CD4-positive, CD25-positive, alpha-beta regulatory T cell (primary cell): ENCODE data around the gene SLC25A45. TPM values are rescaled to one million over a fixed set of nuclear protein-coding genes. Genes with fewer than 3 reads are reported as not detected.

Source experiments
- ATAC-seq, 2 donors: fragments of 150-1000 bp; cut with Tn5 transposase; one replicate each; pipeline ENCODE4 v1.10.0; 2021; ENCODE audit warnings: low read depth in 2 of 2, moderate number of reproducible peaks in 2 of 2, moderate library complexity in 1 of 2
- DNase-seq, 3 donors: peaks; one replicate each; pipeline versions ENCODE4 v3.0.0 to v3.0.0-alpha.2; 2012 to 2022; ENCODE audit warnings: mixed read lengths in 1 of 3
- H3K27ac ChIP-seq: one replicate; pipeline ENCODE4 v1.7.0; 2013; ENCODE audit warnings: mild to moderate bottlenecking, low read length; ENCODE audit not compliant: insufficient read depth, poor library complexity, severe bottlenecking
- H3K27me3 ChIP-seq: one replicate; pipeline ENCODE4 v1.7.0; 2013; ENCODE audit warnings: low read length; ENCODE audit not compliant: control insufficient read depth, insufficient read depth
- H3K36me3 ChIP-seq: one replicate; pipeline ENCODE4 v1.7.0; 2013; ENCODE audit warnings: mild to moderate bottlenecking, low read length, moderate library complexity; ENCODE audit not compliant: control insufficient read depth, insufficient read depth
- H3K4me1 ChIP-seq: 2 replicates; pipeline ENCODE4 v1.7.0; 2013; ENCODE audit warnings: mild to moderate bottlenecking, low read length; ENCODE audit not compliant: insufficient read depth, control insufficient read depth, poor library complexity, severe bottlenecking
- H3K4me3 ChIP-seq: one replicate; pipeline ENCODE4 v1.7.0; 2013; ENCODE audit warnings: low read depth, mild to moderate bottlenecking, low read length, moderate library complexity
- H3K9me3 ChIP-seq, 2 experiments: 1 replicate in 1 of 2; 2 replicates in 1 of 2; pipeline ENCODE4 v1.7.0; 2013; ENCODE audit warnings: low read length in 2 of 2, mild to moderate bottlenecking in 1 of 2, moderate library complexity in 1 of 2; ENCODE audit not compliant: control insufficient read depth in 2 of 2
- H3K27ac Mint-ChIP-seq, 3 donors: one replicate each; pipeline ENCODE4 v1.8.0; 2020 to 2022; ENCODE audit warnings: mild to moderate bottlenecking in 3 of 3, mixed read lengths in 3 of 3, moderate library complexity in 2 of 3
- H3K27me3 Mint-ChIP-seq: one replicate; pipeline ENCODE4 v1.8.0; 2022; ENCODE audit warnings: mild to moderate bottlenecking, mixed read lengths
- H3K36me3 Mint-ChIP-seq: one replicate; pipeline ENCODE4 v1.8.0; 2020; ENCODE audit warnings: mixed read lengths
- H3K4me1 Mint-ChIP-seq, 4 donors: one replicate each; pipeline ENCODE4 v1.8.0; 2020 to 2022; ENCODE audit warnings: mixed read lengths in 4 of 4, mild to moderate bottlenecking in 1 of 4
- H3K4me3 Mint-ChIP-seq, 4 donors: one replicate each; pipeline ENCODE4 v1.8.0; 2020 to 2022; ENCODE audit warnings: mild to moderate bottlenecking in 4 of 4, mixed read lengths in 4 of 4, moderate library complexity in 3 of 4
- H3K9me3 Mint-ChIP-seq, 7 donors: one replicate each; pipeline ENCODE4 v1.8.0; 2020 to 2022; ENCODE audit warnings: mixed read lengths in 7 of 7, mild to moderate bottlenecking in 3 of 7, moderate library complexity in 2 of 7
- polyA plus RNA-seq, 4 donors: library from polyadenylated mRNA; unstranded; fragments of 300-500 nt; fragmentation: Illumina TruSeq; gene quantifications; one replicate each; pipeline ENCODE4 v1.2.3, GENCODE V29; 2021
- total RNA-seq: library from RNA; stranded (reverse); gene quantifications from one replicate; pipeline ENCODE4 v1.2.3, GENCODE V29; 2022

The SLC25A45 gene
- total and polyA plus RNA-seq, 5 donors from 2014 or later = 11.1 to 40.3 (median 14.0) TPM

DNA sequence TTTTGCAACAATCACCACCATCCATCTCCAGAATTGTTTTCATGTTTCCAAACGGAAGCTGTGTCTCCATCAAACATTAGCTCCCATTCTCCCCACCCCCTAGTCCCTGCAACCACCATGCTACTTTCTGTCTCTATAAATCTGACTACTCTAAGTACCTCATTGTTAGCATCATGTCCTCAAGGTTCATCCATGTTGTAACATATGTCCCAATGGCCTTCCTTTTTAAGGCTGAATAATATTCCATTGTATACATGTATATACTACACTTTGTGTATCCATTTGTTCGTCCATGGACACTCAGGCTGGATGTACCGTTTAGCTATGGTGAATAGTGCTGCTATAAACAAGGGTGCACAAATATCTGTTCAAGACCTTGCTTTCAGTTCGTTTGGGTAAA is 57.0 kb downstream of the SLC25A45 start:
- DNase-seq = no peak
- peaks cover 3% of the 10 kb centered on the region for H3K4me1 ChIP-seq
- Mint-ChIP-seq H3K4me3 (no peak overlapping the region), H3K36me3 (no peaks in the 10 kb centered on the region), H3K4me1 (peaks cover 6 to 7% (median 7%) of the 10 kb centered on the region in 4 donors), H3K27ac (no peak overlapping the region), H3K27me3 (peaks cover 4% of the 10 kb centered on the region), H3K9me3 (no peaks in the 10 kb centered on the region)
- no peaks in the 10 kb centered on the region for H3K9me3 ChIP-seq
- no peaks in the 10 kb centered on the region for H3K27me3 ChIP-seq
- H3K4me3 ChIP-seq = no peak overlapping the region
- H3K36me3 ChIP-seq = no peaks in the 10 kb centered on the region
- no peak overlapping the region for H3K27ac ChIP-seq
- no peak for ATAC-seq

Other genes starting within 250 kb of the SLC25A45 start
- 66.3 TPM for gene SYVN1, start 248.1 kb downstream of the SLC25A45 start, total RNA-seq
- 10 to 100 TPM in 1 of 4 donors, 1 to 10 TPM in 3; 6.2 to 10.8 (median 7.3) TPM for gene SYVN1, start 248.1 kb downstream of the SLC25A45 start, polyA plus RNA-seq
- not detected for gene SPDYC, start 212.4 kb downstream of the SLC25A45 start, total RNA-seq
- gene SPDYC, start 212.4 kb downstream of the SLC25A45 start, polyA plus RNA-seq = not detected
- 158 TPM for gene CAPN1, start 200.7 kb downstream of the SLC25A45 start, total RNA-seq
- gene CAPN1, start 200.7 kb downstream of the SLC25A45 start, polyA plus RNA-seq = 100 to 1,000 TPM in 2 of 4 donors, 10 to 100 TPM in 2; 91.2 to 148 (median 109) TPM
- gene POLA2, start 120.7 kb downstream of the SLC25A45 start, total RNA-seq = 25.7 TPM
- 10 to 100 TPM in 3 of 4 donors, 1 to 10 TPM in 1; 8.3 to 13.4 (median 12.8) TPM for gene POLA2, start 120.7 kb downstream of the SLC25A45 start, polyA plus RNA-seq
- 1.9 TPM for gene CDC42EP2, start 67.8 kb downstream of the SLC25A45 start, total RNA-seq
- not detected for gene CDC42EP2, start 67.8 kb downstream of the SLC25A45 start, polyA plus RNA-seq
- gene DPF2, start 48.8 kb downstream of the SLC25A45 start, total RNA-seq = 67.0 TPM
- gene DPF2, start 48.8 kb downstream of the SLC25A45 start, polyA plus RNA-seq = 10 to 100 TPM; 70.3 to 81.4 (median 74.9) TPM
- gene TIGD3, start 27.9 kb downstream of the SLC25A45 start, total RNA-seq = 0.37 TPM
- gene TIGD3, start 27.9 kb downstream of the SLC25A45 start, polyA plus RNA-seq = under 1 TPM; 0.19 to 0.90 (median 0.59) TPM
- 47.4 TPM for gene FRMD8, start 4.0 kb upstream of the SLC25A45 start, total RNA-seq
- gene FRMD8, start 4.0 kb upstream of the SLC25A45 start, polyA plus RNA-seq = 10 to 100 TPM; 48.7 to 55.1 (median 53.9) TPM
- gene NEAT1, start 40.2 kb upstream of the SLC25A45 start, total RNA-seq = 890 TPM
- 1 to 10 TPM; 1.4 to 3.1 (median 1.9) TPM for gene NEAT1, start 40.2 kb upstream of the SLC25A45 start, polyA plus RNA-seq
- gene MALAT1, start 116.4 kb upstream of the SLC25A45 start, total RNA-seq = 36,047 TPM
- 1,000 to 10,000 TPM; 2,329 to 3,603 (median 2,794) TPM for gene MALAT1, start 116.4 kb upstream of the SLC25A45 start, polyA plus RNA-seq
- gene SCYL1, start 142.4 kb upstream of the SLC25A45 start, total RNA-seq = 59.0 TPM
- 10 to 100 TPM; 24.3 to 31.2 (median 29.0) TPM for gene SCYL1, start 142.4 kb upstream of the SLC25A45 start, polyA plus RNA-seq
- 132 TPM for gene LTBP3, start 175.7 kb upstream of the SLC25A45 start, total RNA-seq
- gene LTBP3, start 175.7 kb upstream of the SLC25A45 start, polyA plus RNA-seq = 10 to 100 TPM in 2 of 4 donors, 1 to 10 TPM in 2; 9.2 to 15.0 (median 11.9) TPM
- 34.6 TPM for gene ZNRD2, start 187.8 kb upstream of the SLC25A45 start, total RNA-seq
- gene ZNRD2, start 187.8 kb upstream of the SLC25A45 start, polyA plus RNA-seq = 10 to 100 TPM; 64.6 to 84.7 (median 73.1) TPM
- gene FAM89B, start 189.9 kb upstream of the SLC25A45 start, total RNA-seq = 49.4 TPM
- gene FAM89B, start 189.9 kb upstream of the SLC25A45 start, polyA plus RNA-seq = 100 to 1,000 TPM in 3 of 4 donors, 10 to 100 TPM in 1; 77.1 to 158 (median 115) TPM
- gene EHBP1L1, start 193.4 kb upstream of the SLC25A45 start, total RNA-seq = 143 TPM
- 10 to 100 TPM in 1 of 4 donors, 1 to 10 TPM in 3; 7.8 to 11.6 (median 8.7) TPM for gene EHBP1L1, start 193.4 kb upstream of the SLC25A45 start, polyA plus RNA-seq
- gene KCNK7, start 213.2 kb upstream of the SLC25A45 start, total RNA-seq = 5.5 TPM
- 1 to 10 TPM in 1 of 4 donors, under 1 TPM in 2, not detected in 1; 0.19 to 1.5 (median 0.76) TPM for gene KCNK7, start 213.2 kb upstream of the SLC25A45 start, polyA plus RNA-seq
- 73.1 TPM for gene MAP3K11, start 231.6 kb upstream of the SLC25A45 start, total RNA-seq
- gene MAP3K11, start 231.6 kb upstream of the SLC25A45 start, polyA plus RNA-seq = 10 to 100 TPM in 2 of 4 donors, 1 to 10 TPM in 2; 8.1 to 11.6 (median 9.8) TPM
- gene PCNX3, start 233.1 kb upstream of the SLC25A45 start, total RNA-seq = 61.3 TPM
- 1 to 10 TPM; 1.9 to 2.6 (median 2.2) TPM for gene PCNX3, start 233.1 kb upstream of the SLC25A45 start, polyA plus RNA-seq